Measurements from ENCODE around the gene OR1M1.
A peak's percentile ranks its signal among the peaks of the same experiment; 100 is the strongest.

OR1M1 gene

GRCh38 chr19:9116547-9116946, 29.7 kb downstream of the OR1M1 start:
- H3K27ac Mint-ChIP-seq = no peak overlapping the region
- H3K27me3 Mint-ChIP-seq = peaks cover 21 to 25% of the 10 kb centered on the region in 2 donors
- DNase-seq (no peak), ATAC-seq (replicated peaks) (no peak)
- no peak overlapping the region for H3K4me3 Mint-ChIP-seq
- peaks cover 0 to 2% of the 10 kb centered on the region in 2 donors for H3K9me3 Mint-ChIP-seq
- no peaks in the 10 kb centered on the region for H3K4me1 Mint-ChIP-seq
- no peaks in the 10 kb centered on the region for H3K36me3 Mint-ChIP-seq

GRCh38 chr19:9126900-9127405, 40.1 kb downstream of the OR1M1 start, which contains the start of gene OR7G3:
Gene OR7G3, minus strand, starts transcription at chr19:9126950. Its CDS starts 0 bp downstream, at chr19:9126950.
- H3K9me3 Mint-ChIP-seq = no peaks in the 10 kb centered on the region
- no peak within 1 kb of the TSS for H3K4me3 Mint-ChIP-seq
- no peaks in the 10 kb centered on the region for H3K36me3 Mint-ChIP-seq
- peaks cover 25 to 37% of the 10 kb centered on the region in 2 donors for H3K27me3 Mint-ChIP-seq
- H3K4me1 Mint-ChIP-seq = peaks cover 11 to 12% of the 10 kb centered on the region in 2 donors
- ATAC-seq (replicated peaks) (no peak), DNase-seq (no peak)
- H3K27ac Mint-ChIP-seq = no peak within 1 kb of the TSS

GRCh38 chr19:9128171-9128570, 41.3 kb downstream of the OR1M1 start:
- no peak for ATAC-seq (replicated peaks)
- H3K9me3 Mint-ChIP-seq = no peaks in the 10 kb centered on the region
- H3K36me3 Mint-ChIP-seq = no peaks in the 10 kb centered on the region
- H3K27me3 Mint-ChIP-seq = peaks cover 25 to 35% of the 10 kb centered on the region in 2 donors
- no peak for DNase-seq
- H3K4me1 Mint-ChIP-seq = peaks cover 11 to 12% of the 10 kb centered on the region in 2 donors
- H3K27ac Mint-ChIP-seq = no peak overlapping the region
- no peak overlapping the region for H3K4me3 Mint-ChIP-seq

- peak; percentile 87 to 94 for ATAC-seq (replicated peaks)
- no peak for DNase-seq
- Mint-ChIP-seq H3K4me3 (no peak overlapping the region), H3K36me3 (no peaks in the 10 kb centered on the region), H3K4me1 (peaks cover 11 to 12% of the 10 kb centered on the region in 2 donors), H3K9me3 (no peaks in the 10 kb centered on the region), H3K27me3 (peaks cover 18 to 23% of the 10 kb centered on the region in 2 donors), H3K27ac (peak overlapping the region; percentile 85)
These were observed 44.1 kb downstream of the OR1M1 start for GRCh38 chr19:9130965-9131364.

GRCh38 chr19:9132422-9132821, 45.6 kb downstream of the OR1M1 start:
- H3K27me3 Mint-ChIP-seq = peaks cover 3 to 8% of the 10 kb centered on the region in 2 donors
- DNase-seq (no peak), ATAC-seq (replicated peaks) (peak in 1 of 2 donors; percentile 39)
- no peak overlapping the region for H3K27ac Mint-ChIP-seq
- no peaks in the 10 kb centered on the region for H3K36me3 Mint-ChIP-seq
- no peak overlapping the region for H3K4me3 Mint-ChIP-seq
- H3K4me1 Mint-ChIP-seq = peaks cover 8 to 18% of the 10 kb centered on the region in 2 donors
- H3K9me3 Mint-ChIP-seq = no peaks in the 10 kb centered on the region

GRCh38 chr19:9139609-9140158, 52.8 kb downstream of the OR1M1 start:
- Mint-ChIP-seq H3K36me3 (peaks cover 19 to 24% of the 10 kb centered on the region in 2 donors), H3K4me3 (peak overlapping the region; percentile 96 to 99), H3K27ac (peak overlapping the region; percentile 99), H3K9me3 (peaks cover 2 to 4% of the 10 kb centered on the region in 2 donors), H3K27me3 (no peaks in the 10 kb centered on the region), H3K4me1 (peaks cover 9 to 41% of the 10 kb centered on the region in 2 donors)
- DNase-seq (no peak), ATAC-seq (replicated peaks) (peak; percentile 5 to 6)

GRCh38 chr19:9140159-9140874, 53.5 kb downstream of the OR1M1 start, which contains the start of gene ZNF317:
Gene ZNF317, plus strand, starts transcription at chr19:9140397. Its CDS starts 15,620 bp downstream, at chr19:9156017.
- peak; percentile 94 to 96 for ATAC-seq (replicated peaks)
- peak; percentile 87 for DNase-seq
- Mint-ChIP-seq H3K4me3 (peak within 1 kb of the TSS; percentile 96 to 99), H3K27me3 (no peaks in the 10 kb centered on the region), H3K4me1 (peaks cover 9 to 44% of the 10 kb centered on the region in 2 donors), H3K9me3 (peaks cover 4 to 6% of the 10 kb centered on the region in 2 donors), H3K36me3 (peaks cover 25 to 30% of the 10 kb centered on the region in 2 donors), H3K27ac (peak within 1 kb of the TSS; percentile 99)

GRCh38 chr19:9144920-9145319, 58.1 kb downstream of the OR1M1 start:
- Mint-ChIP-seq H3K36me3 (peaks cover 62 to 66% of the 10 kb centered on the region in 2 donors), H3K4me1 (peaks cover 25 to 65% of the 10 kb centered on the region in 2 donors), H3K27ac (peak overlapping the region; percentile 20), H3K27me3 (no peaks in the 10 kb centered on the region), H3K4me3 (no peak overlapping the region), H3K9me3 (peaks cover 9 to 13% of the 10 kb centered on the region in 2 donors)
- ATAC-seq (replicated peaks) = no peak
- no peak for DNase-seq

Data from stimulated activated naive B cell treated with anti-CD40 and anti-IgM and Interleukin-4, amounts not matched to agents 10 μg/mL and 1 μg/mL and 100 μg/mL, for 72 hours (primary cell).